Erythroblast (primary cell): ENCODE results near the gene TEAD1.

Experiments
- GATA1 ChIP-seq: IDR thresholded peaks from 2 replicates; pipeline ENCODE4 v1.6.1; 2011; ENCODE audit warnings: low read depth, mild to moderate bottlenecking, control low read depth, low read length, moderate library complexity
- POLR2A ChIP-seq: IDR thresholded peaks from 2 replicates; pipeline ENCODE4 v1.6.1; 2011; ENCODE audit warnings: mild to moderate bottlenecking, low read length

DNA sequence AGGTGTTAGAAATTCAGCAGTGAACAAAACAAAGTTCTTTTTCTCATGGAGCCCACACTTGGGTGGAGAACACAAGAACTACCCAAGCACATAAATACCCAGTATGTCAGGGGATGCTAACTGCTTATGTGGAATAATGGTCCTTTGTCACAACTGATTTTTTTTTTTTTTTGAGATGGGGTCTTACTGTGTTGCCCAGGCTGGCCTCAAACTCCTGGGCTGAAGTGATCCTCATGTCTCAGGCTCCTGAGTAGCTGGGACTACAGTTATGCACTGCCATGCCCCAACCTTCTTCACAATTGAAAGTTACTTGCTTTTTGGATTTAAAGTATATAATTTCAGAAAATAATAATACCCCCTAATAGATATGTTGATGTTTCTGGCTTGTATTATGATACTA, 212.3 kb downstream of the TEAD1 start:
- TF ChIP-seq POLR2A (no peak), GATA1 (no peak)
